HG02885 (cell line): Measurements from ENCODE around the gene ACAA2.

ENCODE experiments used
- ATAC-seq: cut with Tn5 transposase; IDR thresholded peaks from one replicate; pipeline ENCODE4 v1.9.1; 2021; ENCODE audit warnings: mild to moderate bottlenecking; ENCODE audit not compliant: unreplicated experiment, poor library complexity

Gene ACAA2

DNA sequence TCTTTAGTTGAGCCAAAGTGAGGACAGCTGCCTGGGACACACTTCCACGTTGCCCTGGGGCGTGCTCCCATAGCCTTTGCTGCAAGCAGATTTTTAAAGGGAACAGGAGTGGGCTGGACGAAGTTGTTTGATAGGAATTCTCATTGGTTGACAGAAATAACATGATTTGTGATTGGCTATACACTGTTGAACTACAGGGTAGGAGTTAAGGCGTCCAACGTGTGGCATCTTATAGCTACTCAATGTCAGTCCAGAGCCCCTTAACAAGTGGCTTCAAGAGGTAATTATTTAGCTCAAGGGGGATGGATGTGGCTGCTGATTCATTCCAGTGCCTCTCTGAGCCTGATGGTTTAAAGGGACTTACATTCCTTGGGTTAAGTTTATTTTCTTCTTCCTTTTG lies 65.5 kb downstream of the ACAA2 start:
- no peak for ATAC-seq

DNA sequence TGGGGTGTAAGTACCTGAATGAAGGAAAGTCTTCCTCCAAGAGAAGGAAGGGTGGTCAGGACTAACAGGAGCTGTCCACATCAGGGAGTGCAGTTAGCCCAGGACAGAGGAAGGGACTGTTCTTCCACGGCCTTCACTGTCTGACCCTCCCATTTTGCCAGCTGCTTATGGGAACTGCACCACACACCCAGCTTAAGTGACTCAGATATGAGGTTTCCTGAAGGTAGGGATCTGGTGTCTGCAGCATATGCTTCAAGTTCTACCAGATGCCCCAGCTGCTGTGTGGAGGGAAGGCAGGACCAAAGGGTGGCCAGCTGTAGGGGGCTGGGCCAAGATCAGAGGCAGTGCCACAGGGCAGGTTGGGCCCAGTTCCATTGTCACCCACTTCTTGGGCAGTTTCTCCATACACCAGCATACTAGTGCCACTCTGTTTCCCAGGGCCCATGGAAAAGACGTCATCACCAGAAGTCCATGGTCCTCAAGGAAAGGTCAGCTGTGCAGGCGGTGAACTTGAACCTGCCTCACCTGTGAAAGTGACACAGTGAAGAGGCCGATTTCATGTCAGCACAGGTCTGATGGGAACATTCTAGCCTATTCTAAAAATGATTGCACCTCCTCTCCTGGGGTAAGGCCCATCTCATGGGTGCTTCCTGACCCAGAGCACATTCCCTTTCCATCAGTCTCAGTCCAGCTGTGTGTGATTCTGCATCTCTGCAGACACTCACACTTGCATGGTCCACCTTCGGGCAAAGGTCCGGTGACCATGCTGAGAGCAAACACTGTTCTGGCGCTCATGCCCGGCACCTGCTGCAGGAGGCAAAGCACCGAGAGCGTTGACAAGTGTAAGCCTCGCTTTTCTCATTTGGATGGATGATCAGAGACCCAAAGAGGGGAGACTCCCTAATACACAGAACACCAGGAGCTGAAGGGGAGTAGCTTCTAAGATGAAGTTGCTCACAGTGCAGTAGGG lies 68.0 kb downstream of the ACAA2 start:
- ATAC-seq, result no peak

DNA sequence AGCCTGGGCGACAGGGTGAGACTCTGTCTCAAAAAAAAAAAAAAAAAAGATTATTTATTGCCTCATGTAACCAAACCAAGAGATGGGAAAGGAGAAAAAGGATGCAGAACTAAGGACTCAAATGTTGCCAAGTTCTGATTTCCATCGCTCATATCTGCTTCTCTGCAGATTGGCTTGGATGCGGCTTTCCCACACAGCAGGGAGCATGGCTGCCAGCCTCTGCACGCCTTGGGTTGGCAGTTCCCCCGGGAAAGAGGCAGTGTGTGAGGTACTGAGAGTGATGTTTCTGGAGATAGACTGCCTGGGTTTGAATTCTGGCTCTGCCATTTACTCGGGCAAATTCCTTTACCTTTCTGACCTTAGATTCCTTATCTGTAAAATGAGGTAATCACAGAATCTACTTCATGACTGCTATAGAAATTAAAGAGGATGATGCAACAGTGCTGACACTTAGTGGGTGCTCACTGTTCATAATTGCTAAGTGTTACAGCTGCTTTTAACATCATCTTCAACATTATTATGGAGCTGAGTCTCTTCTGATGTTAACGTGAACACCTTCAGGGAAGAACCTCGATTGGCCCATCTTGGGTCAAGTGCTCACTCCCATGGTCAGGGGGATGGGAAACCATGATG lies 68.8 kb downstream of the ACAA2 start:
- no peak for ATAC-seq

DNA sequence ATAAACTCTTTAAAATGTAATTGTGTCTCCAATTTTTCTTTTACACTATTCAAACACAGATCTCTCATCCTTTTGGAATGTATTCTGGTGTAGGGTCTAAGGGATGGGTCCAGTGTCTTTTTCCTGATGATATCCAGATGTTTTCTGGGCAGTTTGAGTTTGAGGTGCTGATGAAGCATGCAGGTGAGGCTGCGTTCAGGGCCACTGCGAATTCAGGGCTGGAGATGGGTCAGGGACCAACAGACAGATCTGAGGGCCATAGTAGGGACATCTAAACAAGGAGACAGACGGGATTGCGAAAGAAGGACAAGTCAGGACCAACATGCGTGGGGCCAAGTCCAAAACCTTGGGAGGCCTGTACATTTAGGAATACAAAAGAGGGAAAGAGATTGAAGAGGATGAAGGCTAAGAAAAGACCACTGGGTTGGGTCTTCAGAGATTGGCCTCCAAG lies 70.2 kb downstream of the ACAA2 start:
- ATAC-seq, result no peak

DNA sequence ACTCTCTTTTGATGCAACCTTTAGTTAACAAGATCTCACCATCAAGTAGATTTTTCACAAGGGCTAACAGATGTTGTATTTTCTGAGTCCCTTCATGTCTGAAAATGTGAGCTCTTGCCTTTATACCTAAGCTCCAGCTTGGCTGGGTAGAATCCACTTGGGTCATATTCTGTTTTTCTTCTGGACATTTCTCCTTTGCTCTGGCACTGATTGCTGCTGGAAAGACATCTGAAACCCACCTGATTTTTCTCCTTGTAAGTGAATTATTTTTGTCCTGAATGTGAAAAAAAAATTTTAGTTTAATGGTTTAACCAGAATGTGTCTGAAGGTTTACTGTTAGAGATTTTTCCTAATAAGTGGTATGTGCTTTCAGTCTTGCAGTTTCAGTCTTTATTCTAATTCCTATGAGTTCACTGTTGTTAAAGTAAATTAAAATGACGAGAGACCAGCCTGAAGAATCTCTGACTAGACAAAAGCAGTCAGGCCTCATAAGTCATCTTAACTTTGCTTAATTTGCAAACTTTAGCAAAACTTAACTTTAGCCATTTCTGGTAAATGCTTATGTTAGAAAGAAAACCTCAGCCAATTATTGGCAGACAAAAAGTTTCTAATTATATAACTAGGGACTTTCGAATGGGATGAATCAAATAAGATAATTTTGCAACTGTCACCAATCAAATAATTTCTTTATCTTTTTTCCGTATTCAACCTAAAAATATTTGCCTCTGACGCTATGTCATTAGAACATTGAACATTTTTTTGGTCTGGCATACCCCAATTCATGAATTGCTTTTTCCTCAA lies 70.8 kb downstream of the ACAA2 start:
- no peak for ATAC-seq

DNA sequence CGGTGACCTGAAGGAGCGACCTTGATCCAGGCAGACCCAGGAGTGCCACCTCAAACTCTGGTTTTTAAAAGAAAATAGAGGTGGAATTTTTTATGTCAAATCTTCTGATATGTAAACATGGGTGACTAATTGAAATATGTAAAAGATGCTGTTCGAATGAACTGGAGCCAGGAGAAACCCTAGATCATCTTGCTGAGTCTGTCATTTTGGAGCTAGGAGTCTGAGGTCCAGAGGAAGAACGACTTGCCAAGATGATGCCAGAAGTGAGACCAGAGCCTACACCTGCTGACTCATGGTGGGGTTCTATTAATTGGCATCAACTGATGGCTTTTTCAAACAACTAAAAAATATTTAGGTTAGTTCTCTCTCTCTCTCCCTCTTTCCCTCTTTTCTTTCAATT lies 74.1 kb downstream of the ACAA2 start:
- no peak for ATAC-seq

DNA sequence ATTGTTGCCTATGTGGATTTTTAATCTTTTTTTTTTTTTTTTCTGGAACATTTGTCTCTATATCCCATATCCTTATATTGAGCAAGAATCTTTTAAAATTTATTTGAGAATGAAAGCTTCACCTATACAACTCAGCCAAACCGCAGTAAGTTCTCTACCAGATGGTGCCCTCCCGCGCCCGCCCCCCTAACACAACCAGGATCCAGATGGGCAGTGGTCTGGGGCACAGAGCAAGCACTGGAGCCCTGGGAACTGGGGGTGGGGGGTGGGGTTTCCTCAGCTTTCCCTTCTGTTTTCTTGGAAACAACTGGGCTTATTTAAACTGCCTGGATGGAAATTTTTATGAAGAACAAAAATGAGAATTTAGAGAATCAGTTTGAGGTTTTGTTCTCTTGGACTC lies 74.6 kb downstream of the ACAA2 start:
- ATAC-seq, result no peak

DNA sequence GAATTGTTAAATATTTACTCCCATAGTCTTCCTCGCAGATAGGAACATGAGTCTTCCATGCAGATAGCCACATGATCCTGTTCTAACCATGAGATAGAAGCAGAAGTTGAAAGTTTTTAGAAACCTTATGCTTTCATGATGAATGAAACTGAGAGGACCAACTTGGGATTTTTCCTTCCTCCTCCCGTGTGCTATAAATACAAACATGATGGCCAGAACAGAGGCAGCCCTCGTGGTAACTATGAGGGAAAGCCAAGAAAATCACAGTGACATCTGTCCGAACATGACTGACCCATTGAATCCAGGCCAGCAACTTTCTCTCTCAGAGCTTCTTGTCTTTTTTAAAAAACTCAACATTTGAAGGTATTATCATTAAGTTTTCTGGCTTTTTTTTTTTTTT lies 78.5 kb downstream of the ACAA2 start:
- no peak for ATAC-seq

DNA sequence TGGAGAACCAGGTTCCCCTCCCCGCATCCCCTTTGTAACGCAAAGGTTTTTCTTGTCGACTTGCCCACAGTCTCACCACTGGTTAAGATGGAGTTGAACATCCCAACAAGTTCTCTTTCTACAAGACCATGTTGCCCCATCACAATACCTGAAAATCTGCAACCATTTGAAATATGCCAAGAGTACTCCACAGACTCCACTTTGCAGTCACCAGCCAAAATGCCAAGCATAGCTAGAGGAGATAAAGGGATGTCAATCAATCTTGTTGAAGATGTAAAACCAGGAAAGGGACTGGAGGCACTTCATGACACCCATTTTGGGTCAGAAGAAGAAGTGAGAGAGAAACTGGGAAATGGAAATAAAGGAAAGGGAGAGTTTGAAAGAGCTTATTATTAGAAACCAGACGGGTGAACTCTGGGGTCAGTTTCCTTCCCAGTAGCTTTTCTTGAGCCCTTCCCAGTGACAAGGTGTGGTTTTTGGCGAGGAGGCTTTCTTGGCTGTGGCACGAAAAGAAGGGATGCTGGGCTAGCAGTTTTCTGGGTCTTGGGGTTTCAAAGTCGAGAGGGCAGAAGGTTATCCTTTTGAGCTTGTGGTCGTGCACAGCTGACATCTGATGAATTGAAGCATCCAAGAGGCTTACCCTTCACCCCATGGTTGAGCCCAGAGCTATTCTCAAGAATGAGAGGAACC lies 79.3 kb downstream of the ACAA2 start:
- ATAC-seq, result no peak

DNA sequence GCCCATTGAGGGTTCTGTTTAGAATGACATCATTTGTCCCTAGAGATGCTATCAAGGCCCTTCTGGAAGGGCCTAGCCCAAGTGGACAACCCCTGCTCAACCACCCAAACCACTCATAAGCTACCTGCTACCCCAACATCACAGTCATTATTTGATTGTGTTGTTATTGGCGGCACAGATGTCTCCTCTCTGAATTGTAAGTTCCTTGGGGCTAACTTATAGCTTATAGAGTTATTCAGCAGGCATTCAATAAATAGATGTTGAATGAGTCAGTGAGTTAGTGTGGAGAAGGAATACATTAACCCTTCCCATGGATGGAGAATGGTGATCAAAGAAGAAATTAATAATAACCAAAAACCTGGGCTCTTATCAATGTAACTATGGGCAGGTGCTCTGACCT lies 80.0 kb downstream of the ACAA2 start:
- ATAC-seq, result no peak
